A673 (cell line): Measurements from ENCODE around the gene UCK1.

Source experiments
- CTCF ChIP-seq: fragments of 300-800, 200-600 bp; sonication (generic); conservative IDR thresholded peaks from 2 replicates; pipeline ENCODE4 v1.5.1; 2017; ENCODE audit warnings: low read depth, mild to moderate bottlenecking, antibody characterized with exemption, low read length, moderate library complexity, mixed read lengths
- EZH2 ChIP-seq: fragments of 200-600 bp; sonication (generic); IDR thresholded peaks from 2 replicates; pipeline ENCODE4 v1.6.1; 2017; ENCODE audit warnings: borderline replicate concordance, low read depth, mild to moderate bottlenecking, mixed read lengths, antibody characterized with exemption, low read length; ENCODE audit not compliant: poor library complexity, severe bottlenecking

- no peak for TF ChIP-seq CTCF
- no peak for TF ChIP-seq EZH2
Observed at GRCh38 chr9:131546336-131547084, 15.4 kb upstream of the UCK1 start.
